Upper lobe of right lung (tissue), 1 donor: ENCODE measurements around the gene FGA. TPM values are rescaled to one million over a fixed set of nuclear protein-coding genes. Genes with fewer than 3 reads are reported as not detected.
"Not testable (repeated sequence)": the region's sequence is repeated elsewhere in the genome, so short reads cannot be mapped to it uniquely, and the experiment has no call there.

ENCODE experiments used
- ATAC-seq: fragments of 200-7000 bp; cut with Tn5 transposase; one replicate; pipeline ENCODE4 v1.9.1; 2020; ENCODE audit warnings: mild to moderate bottlenecking, moderate library complexity
- DNase-seq: peaks from one replicate; pipeline ENCODE4 v3.0.0-alpha.2; 2020
- H3K27ac ChIP-seq: fragments of 200-600 bp; one replicate; pipeline ENCODE4 v1.8.0; 2022
- H3K27me3 ChIP-seq: fragments of 200-600 bp; one replicate; pipeline ENCODE4 v1.8.0; 2022; ENCODE audit warnings: mild to moderate bottlenecking
- H3K36me3 ChIP-seq: fragments of 200-600 bp; one replicate; pipeline ENCODE4 v1.8.0; 2022
- H3K4me1 ChIP-seq: fragments of 200-600 bp; one replicate; pipeline ENCODE4 v1.8.0; 2022
- H3K4me3 ChIP-seq: fragments of 200-600 bp; one replicate; pipeline ENCODE4 v1.8.0; 2022; ENCODE audit warnings: mild to moderate bottlenecking
- H3K9me3 ChIP-seq: fragments of 200-600 bp; one replicate; pipeline ENCODE4 v1.8.0; 2022
- intact Hi-C: fragments of 100-400 bp; cut with DNase I; formaldehyde crosslinking; loops from one replicate; pipeline ENCODE4 v1.11.0; 2022
- total RNA-seq: library from RNA; stranded (reverse); fragmentation: NEBNext Ultra II Directional; extraction: Animal tissue kit (Norgen Biotek cat#: 25700); gene quantifications from one replicate; pipeline ENCODE4 v1.2.1, GENCODE V29; 2021
- TF ChIP-seq, protein P1 (sequence below): fragments of 200-600 bp; IDR thresholded peaks from one replicate; pipeline ENCODE4 v1.8.0; 2022; ENCODE audit warnings: antibody characterized with exemption
- donor health status: DM: no; HTN: yes; CAD: no; lungs with severe emphysema.

The FGA gene
- total RNA-seq, 1 donor from 2014 or later = 39.5 TPM

DNA sequence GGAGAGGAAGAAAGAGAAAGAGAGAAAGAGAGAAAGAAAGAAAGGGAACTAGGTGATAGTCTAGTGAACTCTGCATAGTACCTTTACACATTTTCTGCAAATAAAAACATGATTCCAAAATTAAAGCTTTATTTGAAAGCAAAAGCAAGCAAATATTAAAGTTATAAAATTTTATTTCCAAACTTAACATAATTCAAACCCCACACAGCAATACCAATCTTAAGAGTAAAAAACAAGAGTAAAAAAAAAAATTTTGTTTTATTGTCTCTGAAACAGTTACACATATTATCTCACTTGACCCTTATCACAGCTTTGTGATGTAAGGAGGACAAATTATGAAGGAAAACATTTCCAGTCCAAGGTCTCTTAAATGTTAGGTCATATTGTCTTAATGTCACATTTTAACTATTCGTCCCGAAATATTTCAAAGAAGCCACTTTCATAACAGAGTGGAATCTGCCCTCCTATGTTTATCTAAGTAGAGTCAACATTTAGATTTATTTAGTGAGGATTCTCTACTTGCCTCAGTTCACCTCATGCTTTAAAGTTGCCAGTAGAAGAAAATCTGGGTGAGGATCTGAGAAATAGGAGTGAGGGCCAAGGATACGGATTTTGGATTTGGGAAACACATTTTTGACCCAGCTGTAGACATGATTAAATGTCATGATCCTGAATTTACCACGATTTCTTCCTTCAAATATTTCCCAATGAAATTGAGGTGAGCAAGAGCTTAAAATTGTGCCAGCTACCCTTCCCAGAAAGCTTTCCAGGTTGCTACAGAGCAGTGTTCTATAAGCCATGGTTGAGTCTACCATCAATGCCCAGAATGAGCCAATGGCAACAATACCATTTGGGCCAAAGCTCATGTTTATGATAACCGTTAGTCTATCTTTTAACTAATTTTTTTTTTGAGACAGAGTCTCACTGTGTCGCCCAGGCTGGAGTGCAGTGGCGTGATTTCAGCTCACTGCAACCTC lies 7.5 kb upstream of the FGA start:
- TF ChIP-seq, protein P1, sequence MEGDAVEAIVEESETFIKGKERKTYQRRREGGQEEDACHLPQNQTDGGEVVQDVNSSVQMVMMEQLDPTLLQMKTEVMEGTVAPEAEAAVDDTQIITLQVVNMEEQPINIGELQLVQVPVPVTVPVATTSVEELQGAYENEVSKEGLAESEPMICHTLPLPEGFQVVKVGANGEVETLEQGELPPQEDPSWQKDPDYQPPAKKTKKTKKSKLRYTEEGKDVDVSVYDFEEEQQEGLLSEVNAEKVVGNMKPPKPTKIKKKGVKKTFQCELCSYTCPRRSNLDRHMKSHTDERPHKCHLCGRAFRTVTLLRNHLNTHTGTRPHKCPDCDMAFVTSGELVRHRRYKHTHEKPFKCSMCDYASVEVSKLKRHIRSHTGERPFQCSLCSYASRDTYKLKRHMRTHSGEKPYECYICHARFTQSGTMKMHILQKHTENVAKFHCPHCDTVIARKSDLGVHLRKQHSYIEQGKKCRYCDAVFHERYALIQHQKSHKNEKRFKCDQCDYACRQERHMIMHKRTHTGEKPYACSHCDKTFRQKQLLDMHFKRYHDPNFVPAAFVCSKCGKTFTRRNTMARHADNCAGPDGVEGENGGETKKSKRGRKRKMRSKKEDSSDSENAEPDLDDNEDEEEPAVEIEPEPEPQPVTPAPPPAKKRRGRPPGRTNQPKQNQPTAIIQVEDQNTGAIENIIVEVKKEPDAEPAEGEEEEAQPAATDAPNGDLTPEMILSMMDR = no peak
- no peaks in the 10 kb centered on the region for H3K4me1 ChIP-seq
- DNase-seq (no peak), ATAC-seq (no peak)
- no peaks in the 10 kb centered on the region for H3K9me3 ChIP-seq
- no peak overlapping the region for H3K27ac ChIP-seq
- intact Hi-C loops = no loop called here
- H3K27me3 ChIP-seq = no peaks in the 10 kb centered on the region
- H3K4me3 ChIP-seq = no peak overlapping the region
- H3K36me3 ChIP-seq = no peaks in the 10 kb centered on the region

- H3K9me3 ChIP-seq, H3K4me3 ChIP-seq, DNase-seq, intact Hi-C loops, H3K27ac ChIP-seq, H3K27me3 ChIP-seq, H3K4me1 ChIP-seq, ATAC-seq, H3K36me3 ChIP-seq: not testable (repeated sequence)
Observed at GRCh38 chr4:154597281-154597680, 6.7 kb upstream of the FGA start.

DNA sequence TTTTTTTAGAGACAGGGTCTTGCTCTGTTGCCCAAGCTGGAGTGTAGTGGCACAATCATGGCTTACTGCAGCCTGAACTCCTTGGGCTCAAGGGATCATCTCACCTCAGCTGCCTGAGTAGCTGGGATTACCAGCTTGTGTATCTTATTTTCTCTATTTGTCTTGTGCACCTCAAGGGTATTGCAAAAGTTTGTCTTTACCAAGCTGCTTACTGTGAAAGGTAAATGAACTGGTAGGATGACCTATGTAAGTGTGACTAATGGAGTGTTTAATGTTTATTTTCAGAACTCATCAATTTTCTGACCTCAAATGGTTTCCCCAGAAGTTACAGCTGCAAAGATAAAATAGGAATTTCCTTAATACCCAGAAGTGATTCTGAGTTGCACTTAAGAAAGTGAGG lies 5.3 kb upstream of the FGA start:
- H3K4me3 ChIP-seq = no peak overlapping the region
- ATAC-seq (no peak), DNase-seq (no peak)
- no peaks in the 10 kb centered on the region for H3K9me3 ChIP-seq
- no peaks in the 10 kb centered on the region for H3K27me3 ChIP-seq
- TF ChIP-seq, protein P1 = no peak
- no peak overlapping the region for H3K27ac ChIP-seq
- intact Hi-C loops = no loop called here
- H3K4me1 ChIP-seq = no peaks in the 10 kb centered on the region
- H3K36me3 ChIP-seq = no peaks in the 10 kb centered on the region

- H3K4me1 ChIP-seq, H3K36me3 ChIP-seq, H3K4me3 ChIP-seq, ATAC-seq, H3K9me3 ChIP-seq, DNase-seq, H3K27me3 ChIP-seq, intact Hi-C loops, H3K27ac ChIP-seq: not testable (repeated sequence)
Observed at GRCh38 chr4:154594343-154594742, 3.8 kb upstream of the FGA start.

- Histone ChIP-seq H3K36me3 (no peaks in the 10 kb centered on the region), H3K4me3 (no peak overlapping the region), H3K9me3 (no peaks in the 10 kb centered on the region), H3K27me3 (no peaks in the 10 kb centered on the region), H3K27ac (no peak overlapping the region), H3K4me1 (no peaks in the 10 kb centered on the region)
- intact Hi-C loops = no loop called here
- ATAC-seq (no peak), DNase-seq (no peak)
- TF ChIP-seq, protein P1 = no peak
Observed at GRCh38 chr4:154593868-154594267, 3.3 kb upstream of the FGA start.

GRCh38 chr4:154591890-154592289 lies 1.3 kb upstream of the FGA start:
- ATAC-seq (no peak), DNase-seq (no peak)
- Histone ChIP-seq H3K27me3 (no peaks in the 10 kb centered on the region), H3K4me1 (no peaks in the 10 kb centered on the region), H3K27ac (no peak overlapping the region), H3K36me3 (no peaks in the 10 kb centered on the region), H3K9me3 (no peaks in the 10 kb centered on the region), H3K4me3 (no peak overlapping the region)
- TF ChIP-seq, protein P1 = no peak
- intact Hi-C loops = no loop called here
